ENCODE results near the gene GLYR1. TPM values are rescaled to one million over a fixed set of nuclear protein-coding genes. Genes with fewer than 3 reads are reported as not detected.

Gene GLYR1
- total RNA-seq, 4 donors from 2014 or later: 36.8 to 52.6 (median 51.3) TPM

DNA sequence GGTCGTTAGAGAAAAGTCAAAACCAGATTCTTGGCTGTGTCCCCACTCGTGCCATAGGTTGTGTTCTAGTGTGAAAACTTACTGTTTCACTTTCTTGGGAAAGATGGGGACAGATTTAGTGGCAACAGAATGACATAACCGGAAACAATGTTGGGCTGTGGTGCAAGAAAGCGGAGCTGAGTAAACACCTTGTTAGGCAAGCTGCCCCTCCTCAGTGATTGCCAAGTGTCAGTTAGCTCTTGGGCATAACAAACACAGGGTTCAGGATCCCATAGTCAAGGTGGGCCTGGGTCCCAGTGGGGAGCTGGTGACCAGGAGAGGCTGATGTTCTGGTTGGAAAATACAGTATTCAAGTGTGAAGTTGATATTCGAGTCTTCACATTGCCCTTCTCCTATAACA lies 15.6 kb upstream of the GLYR1 start:
- TF ChIP-seq POLR2A (IDR thresholded peaks at IDR 0.05): no peak
- TF ChIP-seq CTCF (IDR thresholded peaks at IDR 0.05): no peak
- WGBS, 2 donors: 74 to 80% methylated on average over 5 of the region's 5 CpGs
- peak in 1 of 2 donors; percentile 63 for DNase-seq (ENCODE audit: low spot score in 2 of 2)
- intact Hi-C loops (cut with DNase I; ENCODE audit: low total_unique reads): no loop called here
- H3K4me3 ChIP-seq (ENCODE audit: low read depth, poor library complexity, severe bottlenecking): no peak overlapping the region

DNA sequence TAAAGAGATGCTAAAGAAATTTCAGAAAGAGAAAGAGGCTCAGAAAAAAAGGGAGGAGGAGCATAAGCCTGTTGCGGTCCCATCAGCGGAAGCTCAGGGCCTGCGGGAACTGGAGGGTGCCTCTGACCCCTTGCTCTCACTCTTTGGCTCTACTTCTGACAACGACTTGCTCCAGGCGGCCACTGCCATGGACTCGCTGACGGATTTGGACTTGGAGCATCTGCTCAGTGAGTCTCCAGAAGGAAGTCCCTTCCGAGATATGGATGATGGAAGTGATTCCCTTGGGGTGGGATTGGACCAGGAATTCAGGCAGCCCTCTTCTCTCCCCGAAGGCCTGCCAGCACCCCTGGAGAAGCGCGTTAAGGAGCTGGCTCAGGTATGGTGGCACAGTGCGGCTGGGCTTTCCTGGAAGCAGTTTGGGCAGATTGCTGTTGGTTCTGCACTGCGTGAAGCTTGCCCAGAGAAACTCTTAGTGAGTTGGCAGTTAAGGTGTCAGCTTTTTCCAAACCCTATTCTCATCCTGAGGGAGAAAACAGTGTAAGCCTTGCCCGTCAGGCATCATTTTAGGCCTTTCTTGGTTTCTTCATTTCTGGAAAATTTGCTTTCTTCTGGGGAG lies 13.7 kb upstream of the GLYR1 start:
- WGBS, 2 donors: 83 to 98% methylated on average over 14 of the region's 14 CpGs
- intact Hi-C loops (cut with DNase I; ENCODE audit: low total_unique reads): no loop called here
- DNase-seq (ENCODE audit: low spot score in 2 of 2): peak in 1 of 2 donors; percentile 70
- TF ChIP-seq POLR2A (IDR thresholded peaks at IDR 0.05): no peak
- no peak for TF ChIP-seq CTCF (IDR thresholded peaks at IDR 0.05)
- H3K4me3 ChIP-seq (ENCODE audit: low read depth, poor library complexity, severe bottlenecking): no peak overlapping the region

GRCh38 chr16:4859900-4860255 lies 12.8 kb upstream of the GLYR1 start:
- TF ChIP-seq POLR2A (IDR thresholded peaks at IDR 0.05) (no peak), CTCF (IDR thresholded peaks at IDR 0.05) (no peak)
- intact Hi-C loops (cut with DNase I; ENCODE audit: low total_unique reads): no loop called here
- DNase-seq (ENCODE audit: low spot score in 2 of 2): peak in 1 of 2 donors; percentile 54
- no peak overlapping the region for H3K4me3 ChIP-seq (ENCODE audit: low read depth, poor library complexity, severe bottlenecking)
- WGBS, 2 donors: 82 to 88% methylated on average over 10 of the region's 10 CpGs

DNA sequence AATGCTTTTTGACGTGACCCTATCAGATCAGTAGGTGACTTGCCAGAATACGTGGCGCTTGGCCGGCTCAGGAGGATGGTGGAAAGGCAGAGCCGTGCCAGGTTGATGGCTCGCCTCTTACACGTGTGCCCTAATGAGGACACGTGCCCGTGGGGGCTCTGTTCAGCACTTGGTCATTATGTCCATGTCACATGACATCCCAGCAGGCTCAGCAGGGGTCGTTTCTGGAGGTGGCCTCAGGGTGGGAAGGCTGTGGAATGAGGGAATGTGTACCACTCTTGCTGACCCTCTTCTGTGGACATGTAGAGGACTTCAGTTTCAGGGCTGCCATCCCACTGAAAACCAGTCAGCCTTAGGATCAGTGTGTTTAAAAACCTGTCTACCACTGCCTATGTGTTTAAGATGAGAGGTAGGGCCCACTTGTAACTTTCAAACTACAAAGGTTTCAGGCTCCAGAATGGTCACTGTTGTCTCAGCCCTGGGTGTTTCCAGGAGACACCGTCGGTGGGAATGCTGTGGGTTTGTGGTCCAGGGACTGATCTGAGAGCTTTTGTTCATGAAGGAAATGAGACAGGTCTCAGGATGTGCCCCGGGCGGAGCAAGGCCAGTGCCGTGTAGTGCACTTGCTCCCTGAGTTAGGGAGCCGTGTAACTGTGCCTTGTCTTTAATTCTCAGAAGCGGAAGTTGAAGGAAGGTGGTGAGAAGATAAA lies 12.3 kb upstream of the GLYR1 start:
- DNase-seq (ENCODE audit: low spot score in 2 of 2): peak in 1 of 2 donors; percentile 61
- intact Hi-C loops (cut with DNase I; ENCODE audit: low total_unique reads): no loop called here
- H3K4me3 ChIP-seq (ENCODE audit: low read depth, poor library complexity, severe bottlenecking): no peak overlapping the region
- 84 to 88% methylated on average over 17 of the region's 17 CpGs for WGBS, 2 donors
- TF ChIP-seq CTCF (IDR thresholded peaks at IDR 0.05) (no peak), POLR2A (IDR thresholded peaks at IDR 0.05) (no peak)

- no peak overlapping the region for H3K4me3 ChIP-seq (ENCODE audit: low read depth, poor library complexity, severe bottlenecking)
- WGBS, 2 donors: 84 to 97% methylated on average over 2 of the region's 2 CpGs
- no peak for TF ChIP-seq POLR2A (IDR thresholded peaks at IDR 0.05)
- TF ChIP-seq CTCF (IDR thresholded peaks at IDR 0.05): no peak
- no peak for DNase-seq (ENCODE audit: low spot score in 2 of 2)
- intact Hi-C loops (cut with DNase I; ENCODE audit: low total_unique reads): no loop called here
Observed at GRCh38 chr16:4855804-4856203, 8.7 kb upstream of the GLYR1 start.

Data from lower leg skin (tissue), 4 donors.